ENCODE results near the gene GABRG3.

GABRG3 gene

DNA sequence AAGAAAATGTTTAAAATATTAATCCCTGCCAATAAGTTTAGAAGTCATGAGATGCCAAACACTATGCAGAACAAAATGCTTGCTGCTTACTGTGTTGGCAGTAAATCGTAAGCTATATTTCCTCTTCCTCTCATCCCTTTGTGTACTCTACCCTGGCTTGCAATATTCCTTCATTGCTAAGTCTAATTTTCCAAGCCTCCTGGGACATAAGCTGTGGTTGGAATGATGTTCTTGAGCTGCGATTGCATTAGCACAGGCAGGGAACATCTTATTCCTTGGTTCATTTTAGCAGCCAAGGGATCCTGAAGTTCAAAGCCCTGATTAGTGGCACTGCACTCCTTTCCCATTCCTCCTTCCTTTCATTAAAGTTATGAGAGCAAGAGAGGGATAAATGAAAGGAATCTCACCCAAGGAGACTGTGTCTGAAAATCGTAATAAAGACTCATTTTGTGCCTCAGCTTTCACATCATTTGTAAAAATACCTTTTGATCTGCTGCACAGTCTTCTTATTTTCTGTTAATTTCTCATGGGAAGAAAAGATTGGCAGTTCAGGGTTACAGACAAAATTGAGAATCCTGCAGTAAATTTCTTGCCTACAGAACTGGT is 592.9 kb downstream of the GABRG3 start:
- DNase-seq, result no peak

DNA sequence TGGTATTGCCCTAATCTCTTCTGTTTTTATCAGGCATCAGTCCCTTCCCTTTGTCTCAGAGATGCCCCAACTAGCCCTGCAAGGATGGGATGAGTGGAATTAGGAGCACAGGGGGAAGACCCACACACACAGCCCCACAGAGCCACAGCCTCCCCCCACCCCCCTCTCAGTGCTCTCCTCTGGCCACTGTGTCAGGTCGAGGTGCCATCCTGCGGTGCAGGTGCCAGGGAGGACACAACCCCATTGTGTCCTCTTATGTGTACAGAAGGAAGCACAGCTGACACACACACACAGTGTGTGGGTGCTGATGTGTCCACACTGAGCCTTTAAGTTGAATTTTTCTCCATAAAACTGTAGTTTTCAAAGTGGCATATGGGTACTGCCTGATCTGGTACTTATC is 593.7 kb downstream of the GABRG3 start:
- DNase-seq, result no peak

DNA sequence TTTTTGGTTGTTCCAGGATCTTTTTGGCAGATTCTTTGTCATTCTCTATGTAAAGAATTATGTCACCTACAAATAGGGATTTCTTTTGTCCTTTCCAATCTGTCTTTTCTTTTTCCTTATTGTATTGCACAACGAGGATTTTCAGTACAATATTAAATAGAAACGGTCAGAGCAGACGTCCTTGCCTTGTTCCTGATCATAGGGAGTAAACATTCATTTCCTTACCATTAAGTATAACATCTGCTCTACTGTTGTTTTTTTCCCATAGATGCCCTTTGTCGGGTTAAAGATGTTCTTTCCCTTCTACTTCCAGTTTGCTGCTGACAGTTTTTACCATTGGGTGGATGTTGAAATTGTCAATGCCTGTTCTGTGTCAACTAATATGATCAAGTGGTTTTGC is 599.8 kb downstream of the GABRG3 start:
- no peak for DNase-seq

DNA sequence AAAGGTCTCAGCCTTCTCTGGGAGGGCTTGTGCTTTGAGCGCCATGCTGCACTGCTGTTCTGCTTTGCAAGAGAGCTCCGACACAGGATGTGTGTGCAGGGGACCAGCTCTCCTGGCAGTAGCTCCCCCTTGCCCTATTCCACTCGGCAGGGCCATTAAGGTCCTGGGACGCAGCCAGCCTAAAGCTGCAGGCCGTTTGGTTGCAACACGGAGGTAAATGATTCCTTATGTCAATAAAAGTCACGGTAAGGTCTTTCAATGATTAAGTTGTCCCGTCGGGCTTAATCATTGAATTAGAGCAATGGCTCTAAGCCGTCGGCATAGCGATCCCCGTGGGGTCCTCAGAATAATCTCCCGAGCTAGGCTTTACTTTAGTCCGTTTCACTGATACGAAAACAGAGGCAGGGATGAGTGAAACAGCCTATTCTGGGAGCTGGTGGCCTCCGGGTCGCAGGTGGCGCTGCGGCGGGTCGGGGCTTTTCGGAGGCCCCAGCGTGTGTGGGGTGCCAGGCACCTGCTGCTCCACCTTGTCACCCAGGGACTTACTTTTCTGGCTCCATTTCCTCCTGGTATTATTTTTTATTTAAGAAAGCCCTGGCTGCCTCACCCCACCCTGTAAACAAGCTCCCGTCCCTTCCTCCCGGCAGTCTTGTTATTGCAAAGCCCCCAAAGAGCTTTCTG is 603.0 kb downstream of the GABRG3 start:
- no peak for DNase-seq

DNA sequence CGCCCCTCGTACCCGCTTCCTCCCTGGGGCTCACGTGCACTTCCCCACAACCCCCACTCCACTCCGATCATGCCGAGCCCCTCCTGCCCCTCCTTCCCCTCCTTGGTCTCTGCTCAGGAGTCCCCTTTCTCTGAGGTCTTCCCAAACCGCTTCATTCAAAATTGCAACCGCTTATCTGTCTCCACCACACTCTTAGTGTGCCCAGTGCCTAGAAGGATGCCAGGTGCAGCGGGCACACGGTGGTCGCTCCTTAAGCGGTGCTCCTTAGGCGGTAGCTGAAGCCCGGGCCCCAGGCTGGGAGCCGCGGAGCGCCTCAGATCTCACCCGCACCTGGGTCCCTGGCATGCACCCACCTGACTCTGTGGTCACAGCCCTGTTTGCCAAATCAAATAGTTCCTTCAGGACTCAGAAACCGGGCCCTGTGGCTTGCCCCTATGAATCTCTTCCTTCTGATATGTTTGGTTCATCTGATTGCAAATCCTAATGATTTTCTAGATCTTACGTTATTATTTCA is 603.6 kb downstream of the GABRG3 start:
- DNase-seq, result no peak

DNA sequence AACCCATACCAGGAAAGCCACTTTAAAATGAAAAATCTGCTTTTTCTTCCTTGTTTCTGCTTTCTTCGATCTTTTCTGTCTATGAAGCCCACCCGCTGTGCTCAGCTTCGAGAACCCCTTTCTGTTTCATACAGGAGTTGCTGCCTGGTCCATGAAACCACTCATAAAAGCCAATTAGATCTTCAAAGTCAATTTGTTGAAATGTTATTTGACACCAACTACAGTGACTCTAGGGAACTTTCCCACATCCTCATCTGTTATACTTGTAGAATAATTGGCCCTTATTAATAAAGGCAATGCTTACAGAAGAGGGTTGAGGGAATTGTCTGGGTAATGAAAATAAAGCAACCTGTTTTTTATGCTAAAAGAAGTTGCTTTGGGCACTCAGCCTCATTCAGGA is 604.5 kb downstream of the GABRG3 start:
- DNase-seq, result no peak

DNA sequence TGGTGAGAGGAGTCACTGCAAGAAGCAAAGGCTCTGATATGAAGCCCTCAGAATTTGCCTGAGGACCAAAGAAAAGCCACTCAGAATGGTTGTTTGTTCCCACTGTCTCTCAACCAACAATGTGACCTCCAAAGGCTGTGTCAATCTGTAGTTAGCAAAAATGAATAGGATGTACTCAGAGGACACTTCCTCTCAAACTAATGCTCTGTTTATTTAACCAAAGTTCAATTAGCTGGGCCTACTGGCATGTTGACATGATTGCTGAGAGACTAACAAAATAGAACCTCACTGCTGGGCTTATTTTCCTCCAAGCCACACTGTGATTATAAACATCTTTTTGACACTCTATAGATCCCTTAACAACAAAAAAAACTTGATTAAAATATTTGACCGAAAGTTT is 605.6 kb downstream of the GABRG3 start:
- DNase-seq, result no peak

DNA sequence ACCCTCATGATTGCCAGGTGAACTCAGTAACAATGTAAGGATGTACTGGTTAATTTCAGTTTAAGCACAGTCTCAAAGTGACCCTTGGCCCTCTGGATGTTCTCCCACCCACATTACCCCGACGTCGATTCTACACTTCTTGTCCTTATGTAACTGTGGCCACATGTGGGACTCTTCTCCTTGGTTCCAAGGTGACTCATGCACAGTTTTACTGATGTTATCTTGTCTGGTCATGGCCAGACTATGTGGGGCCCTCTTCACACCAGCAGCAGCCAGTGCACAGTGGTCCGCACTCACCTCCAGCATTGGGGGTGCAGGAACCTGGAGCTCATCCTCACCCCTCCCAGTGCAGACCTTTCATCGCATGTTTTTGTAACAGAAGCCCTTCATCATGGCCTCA is 608.8 kb downstream of the GABRG3 start:
- no peak for DNase-seq

DNA sequence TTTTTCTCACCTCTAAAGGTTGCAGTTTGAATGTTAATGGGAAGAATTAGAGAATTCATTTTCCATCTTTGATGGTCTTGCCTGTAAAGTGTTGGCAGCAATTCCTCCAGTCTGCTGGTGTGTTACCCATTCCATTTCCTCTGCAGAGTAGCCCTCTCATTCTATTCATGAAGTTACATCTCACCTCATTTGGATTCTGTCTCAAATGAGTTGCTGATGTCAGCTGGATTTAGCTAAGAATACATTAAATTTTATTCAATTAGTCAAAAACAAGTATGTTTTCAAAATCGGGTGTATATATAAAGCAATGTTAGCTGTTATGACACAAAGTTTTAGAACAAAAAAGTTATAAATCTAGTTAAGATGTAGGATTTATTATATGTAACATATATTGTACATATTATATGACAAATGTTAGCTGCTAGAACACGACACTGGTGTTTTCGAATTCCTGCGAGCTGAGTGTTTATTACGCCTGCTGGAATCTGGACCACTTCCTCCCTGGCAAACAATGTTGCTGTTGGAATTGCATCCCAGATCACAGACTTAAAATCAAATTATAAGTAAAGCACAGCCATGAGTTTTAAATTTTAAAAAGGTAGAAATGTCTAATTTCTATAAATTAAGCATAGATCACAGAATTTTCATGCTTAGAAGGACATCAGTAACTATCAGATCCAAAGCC is 611.9 kb downstream of the GABRG3 start:
- no peak for DNase-seq

DNA sequence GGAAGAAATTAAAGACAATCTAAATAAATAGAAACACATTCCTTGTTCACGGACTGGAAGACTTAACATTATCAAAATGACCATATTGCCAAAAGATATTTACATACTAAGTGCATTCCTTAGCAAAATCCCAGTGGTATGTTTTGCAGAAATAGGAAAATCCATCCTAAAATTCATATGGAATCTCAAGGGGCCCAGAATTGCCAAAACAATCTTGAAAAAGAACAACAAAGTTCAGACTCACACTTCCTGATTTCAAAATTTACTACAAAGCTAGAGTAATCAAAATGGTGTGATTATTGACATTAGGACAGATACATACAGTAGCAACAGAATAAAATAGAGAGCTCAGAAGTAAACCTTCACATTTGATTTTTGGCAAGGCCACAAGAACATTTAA is 612.7 kb downstream of the GABRG3 start:
- DNase-seq, result no peak

DNA sequence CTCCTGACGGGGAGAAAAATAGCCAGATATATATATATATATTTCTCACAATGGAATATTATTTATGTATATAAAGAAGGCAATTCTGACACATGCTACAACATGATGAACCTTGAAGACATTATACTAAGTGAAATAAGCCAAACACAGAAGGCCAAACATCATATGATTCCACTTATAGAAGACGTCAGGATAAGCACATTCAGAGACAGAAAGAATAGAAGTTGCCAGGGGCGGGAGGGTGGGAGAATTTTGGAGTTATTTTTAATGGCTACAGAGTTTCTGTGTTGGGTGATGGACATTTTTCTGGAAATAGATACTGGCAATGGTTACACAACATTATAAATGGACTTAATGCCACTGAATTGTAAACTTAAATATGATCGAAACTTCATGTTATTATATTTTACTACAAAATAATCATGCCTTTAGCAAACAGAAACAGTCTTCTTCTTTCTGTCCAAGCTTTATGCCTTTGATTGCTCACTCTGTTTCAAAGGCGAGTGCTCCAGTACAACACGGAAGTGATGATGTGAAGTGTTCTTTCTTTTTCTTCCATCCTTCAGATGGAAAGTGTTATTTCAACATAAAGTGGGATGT is 614.2 kb downstream of the GABRG3 start:
- no peak for DNase-seq

DNA sequence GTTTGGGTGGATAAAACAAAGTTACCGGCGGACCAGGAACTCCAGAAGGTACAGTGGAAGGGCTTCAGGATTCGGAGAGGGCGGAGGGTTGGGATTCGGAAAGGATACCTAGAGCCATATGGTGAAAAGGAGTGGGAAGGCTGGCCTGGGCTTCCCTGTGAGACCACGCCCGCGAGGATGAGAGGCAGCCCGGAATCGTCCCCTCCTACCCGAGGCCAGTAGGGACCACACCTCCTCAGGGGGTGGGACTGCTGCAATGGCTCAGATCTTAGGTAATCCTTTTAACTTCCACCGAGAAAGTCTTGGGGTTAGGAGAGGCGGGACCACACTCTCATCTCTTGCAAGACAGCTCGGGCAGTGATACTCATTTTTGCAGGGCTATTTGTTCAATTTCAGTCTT is 616.8 kb downstream of the GABRG3 start:
- no peak for DNase-seq

DNA sequence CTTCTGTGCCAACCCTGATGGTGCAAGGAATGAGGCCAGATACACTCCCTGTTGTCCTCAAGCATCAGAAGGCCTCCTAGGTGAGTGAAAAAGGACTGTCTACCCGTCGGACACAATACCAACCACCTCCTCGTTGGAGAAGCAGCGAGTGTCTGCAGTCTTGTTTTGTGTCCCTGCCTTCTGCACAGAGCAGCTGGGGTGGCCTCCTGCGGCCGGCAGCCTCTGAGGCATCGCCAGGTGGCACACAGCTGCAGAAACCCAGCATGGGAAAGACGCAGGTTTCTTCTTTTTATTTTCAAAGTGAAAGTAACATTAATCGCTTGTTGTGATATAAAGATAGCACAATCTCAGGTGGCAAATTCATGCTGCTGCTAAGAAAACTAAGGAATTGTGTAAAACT is 618.3 kb downstream of the GABRG3 start:
- DNase-seq, result no peak

DNA sequence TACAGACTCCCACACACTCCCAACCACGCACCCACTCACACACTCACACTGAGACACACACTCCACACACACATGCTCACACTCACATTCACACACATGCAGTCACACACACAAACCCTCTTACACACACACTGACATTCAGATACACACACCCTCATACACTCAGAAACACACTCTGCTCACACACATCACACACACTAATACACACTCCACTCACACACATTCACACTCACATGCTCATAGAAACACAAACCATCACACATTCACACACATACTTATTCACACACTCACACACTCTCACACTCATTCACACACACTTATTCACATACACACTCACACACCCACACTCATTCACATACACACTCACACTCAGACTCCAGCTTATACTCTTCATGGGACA is 618.8 kb downstream of the GABRG3 start:
- DNase-seq, result no peak

All from anterior cingulate cortex (tissue), 58 donors.